Muscle of leg (tissue), 11 donors: ENCODE results near the gene DCBLD2. TPM values are rescaled to one million over a fixed set of nuclear protein-coding genes. Genes with fewer than 3 reads are reported as not detected.
"Not testable (repeated sequence)": the region's sequence is repeated elsewhere in the genome, so short reads cannot be mapped to it uniquely, and the experiment has no call there.

Experiments
- DNase-seq: peaks from one replicate; pipeline ENCODE4 v3.0.0; 2013
- H3K27ac ChIP-seq: one replicate; pipeline ENCODE4 v1.5.1; 2013; ENCODE audit warnings: mild to moderate bottlenecking, low read length, control low read depth
- H3K27me3 ChIP-seq: one replicate; pipeline ENCODE4 v1.6.1; 2013; ENCODE audit warnings: low read length; ENCODE audit not compliant: control insufficient read depth, insufficient read depth
- H3K36me3 ChIP-seq: one replicate; pipeline ENCODE4 v1.6.1; 2013; ENCODE audit warnings: low read length; ENCODE audit not compliant: control insufficient read depth, insufficient read depth
- H3K4me1 ChIP-seq: one replicate; pipeline ENCODE4 v1.6.1; 2013; ENCODE audit warnings: low read length; ENCODE audit not compliant: control insufficient read depth, insufficient read depth
- H3K4me3 ChIP-seq: one replicate; pipeline ENCODE4 v1.5.1; 2013; ENCODE audit warnings: low read length, control low read depth
- H3K9me3 ChIP-seq: replicated peaks from 2 replicates; pipeline ENCODE4 v1.6.1; 2013; ENCODE audit warnings: low read depth, low read length; ENCODE audit not compliant: control insufficient read depth
- WGBS: methylation state at CpG from one replicate; pipeline ENCODE4 v1.1.5; 2013; ENCODE audit warnings: missing lambda C conversion rate; ENCODE audit not compliant: insufficient coverage; 5-methylcytosine and 5-hydroxymethylcytosine counted together
- polyA plus RNA-seq, 8 donors: library from polyadenylated mRNA; unstranded; fragments of 120-200 nt; gene quantifications; one replicate each; pipeline versions ENCODE4 v1.2.1 to v1.2.3, GENCODE V29; 2013; ENCODE audit warnings: inconsistent platforms in 1 of 8, low replicate concordance in 1 of 8; ENCODE audit not compliant: insufficient read length in 8 of 8, insufficient read depth in 1 of 8
- total RNA-seq: library from RNA; stranded (reverse); fragments of 120-200 nt; gene quantifications from one replicate; pipeline ENCODE4 v1.2.4, GENCODE V29; 2013

Gene DCBLD2
- total and polyA plus RNA-seq, 9 donors, result 18.7 to 31.0 (median 23.9) TPM

DNA sequence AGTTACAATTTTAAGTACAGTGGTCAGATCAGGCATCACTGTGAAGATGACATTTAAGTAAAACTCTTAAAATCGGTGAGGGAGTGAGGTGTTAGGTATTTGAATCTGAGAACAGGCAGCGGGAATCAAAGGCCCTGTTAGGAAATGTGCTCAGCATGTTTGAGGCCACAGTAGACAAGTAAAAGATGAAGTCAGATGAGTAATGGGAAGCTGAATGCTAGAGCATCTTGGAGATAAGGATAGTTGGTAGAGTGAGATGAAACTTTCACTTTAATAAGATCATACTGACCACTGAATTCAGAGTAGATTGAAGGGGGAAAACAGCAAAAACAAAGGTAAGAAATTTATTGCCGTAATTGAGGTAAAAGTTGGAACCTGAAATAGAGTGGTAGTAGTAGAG lies 61.6 kb downstream of the DCBLD2 start:
- Histone ChIP-seq H3K27ac (no peak overlapping the region), H3K4me3 (no peak overlapping the region), H3K36me3 (no peaks in the 10 kb centered on the region), H3K4me1 (no peaks in the 10 kb centered on the region), H3K27me3 (no peaks in the 10 kb centered on the region), H3K9me3 (no peaks in the 10 kb centered on the region)
- WGBS, result 93% methylated on average over 3 of the region's 3 CpGs
- no peak for DNase-seq

DNA sequence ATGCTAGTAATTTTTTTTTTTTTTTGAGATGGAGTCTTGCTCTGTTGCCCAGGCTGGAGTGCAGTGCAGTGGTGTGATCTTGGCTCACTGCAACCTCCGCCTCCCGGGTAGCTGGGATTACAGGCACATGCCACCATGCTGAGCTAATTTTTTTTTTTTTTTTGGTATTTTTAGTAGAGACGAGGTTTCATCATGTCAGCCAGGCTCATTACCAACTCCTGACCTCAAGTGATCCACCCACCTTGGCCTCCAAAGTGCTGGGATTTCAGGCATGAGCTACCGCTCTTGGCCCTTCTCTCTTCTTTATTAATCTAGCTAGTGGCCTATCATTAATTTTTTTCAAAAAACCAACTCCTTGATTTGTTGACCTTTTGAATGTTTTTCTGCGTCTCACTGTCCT lies 70.4 kb downstream of the DCBLD2 start:
- H3K27ac ChIP-seq, H3K4me1 ChIP-seq, H3K27me3 ChIP-seq, H3K4me3 ChIP-seq, DNase-seq, H3K36me3 ChIP-seq: not testable (repeated sequence)
- peaks cover 19% of the 10 kb centered on the region for H3K9me3 ChIP-seq
- no CpG with 5 or more reads among the region's 5 CpGs for WGBS

DNA sequence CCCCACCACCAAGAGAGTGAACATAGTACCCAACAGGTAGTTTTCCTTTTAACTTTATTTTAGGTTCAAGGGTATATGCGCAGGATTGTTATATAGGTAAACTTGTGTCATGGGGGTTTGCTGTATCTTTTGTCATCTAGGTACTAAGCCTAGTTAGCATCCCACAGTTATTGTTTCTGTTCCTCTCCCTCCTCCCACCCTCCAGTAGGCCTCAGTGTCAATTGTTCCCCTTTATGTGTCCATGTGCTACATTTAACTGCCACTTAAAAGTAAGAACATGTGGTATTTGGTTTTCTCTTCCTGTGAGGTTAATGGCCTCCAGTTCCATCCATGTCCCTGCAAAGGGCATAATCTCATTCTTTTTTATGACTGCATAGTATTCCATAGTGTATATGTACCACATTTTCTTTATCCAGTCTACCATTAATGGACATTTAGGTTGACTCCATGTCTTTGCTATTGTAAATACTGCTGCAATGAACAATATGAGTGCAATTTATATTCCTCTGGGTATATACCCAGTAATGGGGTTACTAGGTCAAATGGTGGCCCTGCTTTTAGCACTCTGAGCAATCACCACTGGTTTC lies 72.2 kb downstream of the DCBLD2 start:
- Histone ChIP-seq H3K4me1 (no peaks in the 10 kb centered on the region), H3K27me3 (peaks cover 2% of the 10 kb centered on the region), H3K36me3 (peaks cover 7% of the 10 kb centered on the region), H3K27ac (no peak overlapping the region), H3K4me3 (no peak overlapping the region), H3K9me3 (peaks cover 19% of the 10 kb centered on the region)
- WGBS, result no CpG with 5 or more reads among the region's 1 CpG
- no peak for DNase-seq

DNA sequence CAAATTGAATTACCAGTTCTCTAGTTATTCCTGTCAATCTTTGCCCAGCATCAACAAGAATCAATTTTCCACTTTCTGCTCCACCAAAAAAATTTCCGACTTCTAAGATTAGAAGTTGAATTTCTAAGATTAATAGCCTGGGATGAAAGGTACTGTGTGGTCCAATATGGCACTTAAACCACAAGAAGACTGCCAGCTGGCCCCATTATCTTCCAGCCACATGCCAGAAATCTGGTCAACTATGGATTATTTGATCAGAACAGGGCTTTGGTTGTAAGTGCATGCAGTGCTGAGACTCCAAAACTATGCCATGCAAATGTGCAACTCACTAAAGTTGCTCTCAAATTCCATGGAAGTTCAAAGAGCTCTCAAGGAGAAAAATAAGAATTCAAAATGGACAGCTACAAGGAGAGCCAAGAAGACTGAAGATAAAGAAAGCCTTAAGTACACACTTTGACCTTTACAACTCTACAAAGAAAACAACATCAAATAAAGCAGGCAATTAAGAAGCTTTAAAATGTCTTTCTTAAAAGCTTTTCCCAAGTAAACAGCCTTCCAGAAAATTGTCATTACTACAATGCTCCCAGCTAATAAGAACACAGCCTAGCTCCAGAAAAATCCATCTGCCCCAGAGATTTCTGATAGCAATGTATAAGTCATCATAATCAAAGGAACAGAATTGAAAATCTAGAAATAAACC lies 74.1 kb downstream of the DCBLD2 start:
- DNase-seq, result peak; percentile 7
- no peak overlapping the region for H3K27ac ChIP-seq
- H3K9me3 ChIP-seq, result peaks cover 8% of the 10 kb centered on the region
- no CpG with 5 or more reads among the region's 1 CpG for WGBS
- no peaks in the 10 kb centered on the region for H3K27me3 ChIP-seq
- no peaks in the 10 kb centered on the region for H3K4me1 ChIP-seq
- H3K4me3 ChIP-seq, result no peak overlapping the region
- no peaks in the 10 kb centered on the region for H3K36me3 ChIP-seq

DNA sequence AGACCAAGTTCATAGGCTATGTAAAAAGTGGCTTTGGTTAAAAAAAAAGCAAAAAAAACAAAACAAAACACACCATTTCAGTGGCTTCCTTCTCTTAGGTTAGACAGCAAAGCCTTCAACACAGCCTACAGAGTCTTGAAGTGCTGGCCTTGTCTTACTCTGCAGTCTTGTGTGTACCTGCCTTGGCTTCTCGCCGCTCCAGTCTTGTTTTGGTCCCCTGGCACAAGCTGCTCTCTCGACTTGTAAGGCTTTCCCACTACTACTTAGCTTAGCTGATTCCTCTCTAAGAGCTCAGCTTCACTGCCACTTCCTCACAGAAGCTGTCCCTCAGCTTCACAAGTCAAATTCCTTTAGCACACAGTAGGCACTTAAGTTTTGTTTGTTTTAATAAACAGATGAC lies 75.4 kb downstream of the DCBLD2 start:
- 58% methylated on average over 3 of the region's 3 CpGs for WGBS
- H3K4me3 ChIP-seq, result no peak overlapping the region
- no peak overlapping the region for H3K27ac ChIP-seq
- H3K9me3 ChIP-seq, result peaks cover 8% of the 10 kb centered on the region
- no peaks in the 10 kb centered on the region for H3K27me3 ChIP-seq
- H3K4me1 ChIP-seq, result no peaks in the 10 kb centered on the region
- DNase-seq, result no peak
- no peaks in the 10 kb centered on the region for H3K36me3 ChIP-seq

DNA sequence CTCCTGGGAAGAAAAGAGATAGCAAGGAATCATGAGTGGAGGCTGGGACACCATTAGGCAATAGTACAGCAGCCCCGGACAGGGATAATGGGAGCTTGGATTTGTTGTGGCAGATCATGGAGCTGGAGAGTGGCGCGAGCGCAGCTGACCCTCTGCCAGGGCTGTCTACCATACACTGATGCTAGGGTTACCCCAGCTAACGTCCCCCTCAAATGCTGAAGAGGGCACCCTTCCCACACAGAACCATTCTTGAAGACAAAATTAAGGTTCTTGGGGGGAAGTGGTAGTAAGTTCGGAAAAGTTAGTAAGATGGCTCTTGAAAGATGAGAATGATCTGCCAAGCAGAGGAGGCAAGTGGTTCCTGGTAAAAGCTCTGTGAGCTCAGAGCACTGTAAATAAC lies 77.2 kb downstream of the DCBLD2 start:
- H3K27ac ChIP-seq, result no peak overlapping the region
- 93% methylated on average over 2 of the region's 6 CpGs for WGBS

DNA sequence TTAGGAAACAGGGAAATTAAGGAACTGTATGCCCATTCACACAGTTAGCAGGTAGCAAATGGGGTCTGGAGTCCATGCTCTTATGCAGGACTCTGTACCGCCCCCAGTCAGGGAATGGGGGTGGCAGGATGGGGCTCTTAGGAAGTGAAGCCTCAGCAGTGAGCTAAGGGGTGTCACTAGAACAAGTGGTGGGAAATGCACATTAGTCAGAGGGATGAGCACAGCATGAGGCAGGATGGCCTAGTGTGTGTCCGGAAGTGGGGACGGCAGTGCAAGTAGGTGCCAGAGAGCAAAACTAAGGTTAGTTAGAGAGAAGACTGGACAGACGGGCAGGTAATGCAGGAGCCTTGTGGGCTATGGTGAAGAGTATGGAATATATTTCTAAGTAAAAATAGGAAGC lies 77.7 kb downstream of the DCBLD2 start:
- H3K4me3 ChIP-seq, result no peak overlapping the region
- no peaks in the 10 kb centered on the region for H3K9me3 ChIP-seq
- no peak overlapping the region for H3K27ac ChIP-seq
- peaks cover under 1% of the 10 kb centered on the region for H3K36me3 ChIP-seq
- no peak for DNase-seq
- WGBS, result 97% methylated on average over 3 of the region's 4 CpGs
- no peaks in the 10 kb centered on the region for H3K4me1 ChIP-seq
- no peaks in the 10 kb centered on the region for H3K27me3 ChIP-seq

More for the DNA sequence above, 77.2 kb downstream of the DCBLD2 start:
- no peaks in the 10 kb centered on the region for H3K36me3 ChIP-seq
- DNase-seq, result no peak
- no peaks in the 10 kb centered on the region for H3K27me3 ChIP-seq
- peaks cover 2% of the 10 kb centered on the region for H3K9me3 ChIP-seq
- H3K4me3 ChIP-seq, result no peak overlapping the region
- H3K4me1 ChIP-seq, result no peaks in the 10 kb centered on the region

DNA sequence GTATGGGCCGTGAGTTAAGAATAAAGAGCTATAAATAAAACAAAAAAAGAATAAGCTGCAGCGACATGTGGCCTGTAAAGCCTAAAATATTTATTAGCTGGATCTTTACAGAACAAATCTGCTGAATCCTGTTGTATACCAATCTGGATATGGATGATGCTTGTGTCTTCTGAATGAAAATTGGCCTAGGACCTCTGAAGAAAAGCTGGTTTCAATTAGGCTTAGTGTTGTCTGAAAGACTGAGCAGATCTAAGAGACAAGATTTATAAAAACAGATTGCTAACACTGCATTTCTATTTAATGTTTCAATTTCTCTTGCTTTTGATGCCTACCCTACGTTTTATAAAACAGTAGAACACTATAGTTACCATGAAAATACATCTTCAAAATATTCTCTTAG lies 80.4 kb downstream of the DCBLD2 start:
- no peaks in the 10 kb centered on the region for H3K4me1 ChIP-seq
- DNase-seq, result peak; percentile 64
- peaks cover 9% of the 10 kb centered on the region for H3K36me3 ChIP-seq
- no peaks in the 10 kb centered on the region for H3K9me3 ChIP-seq
- H3K27me3 ChIP-seq, result no peaks in the 10 kb centered on the region
- no peak overlapping the region for H3K27ac ChIP-seq
- H3K4me3 ChIP-seq, result no peak overlapping the region
- 57% methylated on average over 1 of the region's 3 CpGs for WGBS

DNA sequence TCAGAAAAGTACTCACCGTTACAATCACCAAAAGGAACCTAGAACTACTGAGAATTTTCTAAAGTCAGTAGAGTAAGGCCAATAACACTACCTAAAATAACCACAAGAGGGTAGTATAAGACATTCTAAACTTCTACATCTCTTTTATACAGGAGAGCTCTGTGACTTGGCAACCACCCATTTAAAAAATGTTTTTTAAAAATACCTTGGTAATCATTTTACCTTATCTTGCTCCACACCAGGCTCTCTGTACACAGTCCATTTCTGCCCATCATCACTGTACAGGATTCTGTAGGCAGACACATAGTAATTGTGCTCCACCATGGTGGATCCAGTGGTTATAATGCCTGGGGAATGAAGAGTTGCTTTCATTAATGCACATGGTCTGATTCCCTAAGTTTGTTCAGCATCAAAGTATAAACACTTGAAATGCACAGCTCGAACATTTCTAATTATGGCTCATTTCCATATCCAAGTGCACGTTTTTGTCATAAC lies 83.9 kb downstream of the DCBLD2 start:
- Histone ChIP-seq H3K9me3 (no peaks in the 10 kb centered on the region), H3K27me3 (no peaks in the 10 kb centered on the region), H3K36me3 (peaks cover 13% of the 10 kb centered on the region), H3K4me3 (no peak overlapping the region), H3K27ac (no peak overlapping the region), H3K4me1 (no peaks in the 10 kb centered on the region)
- DNase-seq, result peak; percentile 75
- WGBS, result no CpG with 5 or more reads among the region's 3 CpGs

DNA sequence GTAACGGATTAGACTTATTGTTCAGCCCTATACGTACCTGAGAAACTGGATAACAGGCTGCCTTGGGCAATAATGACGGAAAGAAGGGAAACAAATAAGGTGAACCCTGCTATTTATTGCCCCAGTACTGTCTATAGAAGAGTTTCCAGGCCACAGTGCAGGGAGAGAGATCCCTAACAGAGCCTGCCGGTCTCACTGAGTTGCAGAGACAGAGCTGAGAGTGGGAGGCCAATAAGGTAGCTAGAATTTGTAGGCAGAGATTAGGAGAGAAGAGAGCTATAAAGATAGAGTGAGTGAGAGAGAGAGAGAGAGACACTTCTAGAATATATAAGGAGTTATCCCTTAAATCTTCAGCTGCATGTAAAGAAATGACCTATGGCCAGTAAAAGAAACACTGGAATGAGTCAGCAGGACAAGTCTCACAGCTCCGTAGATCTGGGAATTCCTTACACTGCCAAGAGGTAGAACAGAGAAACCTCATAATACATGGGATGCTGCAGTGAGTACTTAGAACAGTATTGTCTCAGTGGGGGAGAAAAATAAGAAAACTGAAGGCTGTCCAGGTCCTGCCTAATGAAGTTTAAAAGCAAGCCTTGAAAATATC lies 86.6 kb downstream of the DCBLD2 start:
- WGBS, result 83% methylated on average over 4 of the region's 5 CpGs
- DNase-seq, result no peak
- Histone ChIP-seq H3K27ac (no peak overlapping the region), H3K36me3 (peaks cover 19% of the 10 kb centered on the region), H3K9me3 (no peaks in the 10 kb centered on the region), H3K4me3 (no peak overlapping the region), H3K27me3 (no peaks in the 10 kb centered on the region), H3K4me1 (no peaks in the 10 kb centered on the region)
